Upper lobe of left lung (tissue), 4 donors: Measurements from ENCODE around the gene CNTNAP2.

ENCODE experiments used
- CTCF ChIP-seq, 6 experiments: fragments of 450-650 bp in 4 of 6; fragments of 200-600 bp in 2 of 6; sonication (generic) in 2 of 6; IDR thresholded peaks; one replicate each; pipeline ENCODE4 v1.5.1; 2016 to 2019; ENCODE audit warnings: antibody characterized with exemption in 6 of 6
- POLR2AphosphoS5 ChIP-seq, 2 donors: sonication (generic); formaldehyde crosslinking; IDR thresholded peaks; one replicate each; pipeline ENCODE4 v1.5.1; 2017; ENCODE audit warnings: antibody characterized with exemption in 2 of 2

DNA sequence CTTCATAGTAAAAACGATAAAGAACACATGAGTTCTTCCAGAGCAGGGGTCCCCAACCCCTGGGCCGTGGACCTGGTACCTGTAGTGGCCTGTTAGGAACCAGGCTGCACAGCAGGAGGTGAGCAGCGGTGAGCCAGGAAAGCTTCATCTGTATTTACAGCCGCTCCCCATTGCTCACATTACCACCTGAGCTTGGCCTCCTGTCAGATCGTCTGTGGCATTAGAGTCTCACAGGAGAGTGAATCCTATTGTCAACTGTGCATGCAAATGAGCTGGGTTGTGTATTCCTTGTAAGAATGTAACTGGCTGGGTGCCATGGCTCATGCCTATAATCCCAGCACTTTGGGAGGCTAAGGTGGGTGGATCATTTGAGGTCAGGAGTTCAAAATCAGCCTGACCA, 229.5 kb downstream of the CNTNAP2 start:
- no peak for TF ChIP-seq POLR2AphosphoS5 (IDR thresholded peaks at IDR 0.05)
- TF ChIP-seq CTCF (IDR thresholded peaks at IDR 0.05): no peak
